Activated gamma-delta T cell treated with Interleukin-2 at 50 U/mL for 16 hours (primary cell): ENCODE data around the gene RNF152.
"Not testable (repeated sequence)": the region's sequence is repeated elsewhere in the genome, so short reads cannot be mapped to it uniquely, and the experiment has no call there.

Experiments
- DNase-seq: peaks from one replicate; pipeline ENCODE4 v3.0.0-alpha.2; 2020

RNF152 gene

DNA sequence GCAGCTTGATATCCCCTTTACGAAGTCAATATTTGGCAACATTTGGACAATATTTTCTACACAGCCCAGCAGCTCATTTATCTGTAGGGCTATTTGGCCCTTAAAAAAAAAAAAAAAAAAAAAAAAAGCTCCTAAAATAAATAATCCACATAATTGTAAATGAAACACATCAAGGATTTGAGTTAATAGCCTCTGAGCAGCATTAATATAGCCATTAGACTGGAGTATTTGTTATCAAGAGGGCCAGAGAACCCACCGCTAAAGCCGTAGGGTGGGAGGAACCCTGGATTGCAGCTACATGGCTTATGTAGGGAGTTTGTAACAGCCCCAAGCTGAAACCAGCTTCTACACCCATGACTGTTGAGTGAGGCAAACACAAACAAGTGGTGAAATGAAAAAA lies 84.5 kb downstream of the RNF152 start:
- DNase-seq: no peak

GRCh38 chr18:61803393-61803792 lies 89.4 kb downstream of the RNF152 start:
- DNase-seq: no peak

- DNase-seq: no peak
Measured at GRCh38 chr18:61797696-61798590, 94.9 kb downstream of the RNF152 start.

- DNase-seq: no peak
Measured at GRCh38 chr18:61791031-61791430, 101.8 kb downstream of the RNF152 start.

GRCh38 chr18:61787011-61787670 lies 105.7 kb downstream of the RNF152 start:
- DNase-seq: not testable (repeated sequence)

GRCh38 chr18:61785588-61785987 lies 107.2 kb downstream of the RNF152 start:
- DNase-seq: no peak

GRCh38 chr18:61784834-61785233 lies 108.0 kb downstream of the RNF152 start:
- no peak for DNase-seq

GRCh38 chr18:61782545-61782944 lies 110.3 kb downstream of the RNF152 start:
- DNase-seq: no peak

DNA sequence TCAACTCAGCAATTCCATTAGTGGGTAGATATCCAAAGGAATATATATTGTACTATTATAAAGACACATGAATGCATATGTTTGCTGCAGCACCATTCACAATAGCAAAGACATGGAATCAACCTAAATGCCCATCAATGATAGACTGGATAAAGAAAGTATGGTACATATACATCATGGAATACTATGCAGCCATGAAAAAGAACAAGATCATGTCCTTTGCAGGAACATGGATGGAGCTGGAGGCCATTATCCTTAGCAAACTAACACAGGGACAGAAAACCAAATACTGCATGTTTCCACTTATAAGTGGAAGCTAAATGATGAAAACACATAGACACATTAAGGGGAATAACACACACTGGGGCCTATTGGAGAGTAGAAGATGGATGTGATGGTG lies 116.6 kb downstream of the RNF152 start:
- not testable (repeated sequence) for DNase-seq

- DNase-seq: no peak
Measured at GRCh38 chr18:61774846-61775245, 118.0 kb downstream of the RNF152 start.

DNA sequence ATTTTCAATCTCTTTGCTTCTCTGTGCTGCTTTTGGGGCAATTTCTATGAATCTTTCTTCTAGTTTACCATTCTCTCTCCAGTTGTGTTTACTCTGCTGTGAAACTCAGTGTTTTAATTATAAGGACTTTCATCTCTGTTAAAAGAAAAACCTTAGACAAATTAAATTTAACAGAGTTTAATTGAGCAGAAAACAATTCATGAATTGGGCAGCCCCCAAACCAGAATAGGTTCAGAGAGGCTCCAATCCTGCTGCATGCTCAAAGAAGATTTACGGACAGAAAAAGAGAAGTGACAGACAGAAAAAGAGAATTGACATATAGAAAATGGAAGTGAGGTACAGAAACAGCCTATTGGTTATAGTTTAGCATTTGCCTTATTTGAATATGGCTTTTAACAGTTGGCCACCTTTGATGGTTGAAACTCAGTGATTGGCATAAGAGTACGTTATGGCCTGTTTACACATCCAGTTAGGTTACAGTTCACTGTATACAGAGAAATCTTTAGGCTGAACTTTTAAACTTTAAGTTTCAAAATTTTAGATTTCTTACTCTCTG lies 120.4 kb downstream of the RNF152 start:
- no peak for DNase-seq

DNA sequence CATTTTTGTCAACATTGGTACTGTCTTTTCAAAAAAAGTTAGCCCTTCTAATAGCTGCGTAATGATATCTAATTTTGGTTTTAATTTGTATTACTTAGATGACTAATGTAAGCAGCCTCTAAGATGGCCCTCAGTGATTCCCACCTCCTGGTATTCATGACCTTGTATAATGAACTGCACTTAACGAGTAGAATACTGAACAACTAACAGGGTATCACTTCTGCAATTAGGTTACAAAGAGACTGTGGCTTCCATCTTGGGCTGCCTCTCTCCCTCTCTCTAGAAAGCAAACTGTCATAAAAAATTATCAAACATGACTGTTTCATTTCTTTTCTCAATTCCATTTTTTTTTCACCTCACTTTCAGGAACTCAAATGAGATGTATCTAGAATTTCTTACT lies 120.9 kb downstream of the RNF152 start:
- DNase-seq: no peak

GRCh38 chr18:61770279-61770678 lies 122.5 kb downstream of the RNF152 start:
- DNase-seq: no peak

DNA sequence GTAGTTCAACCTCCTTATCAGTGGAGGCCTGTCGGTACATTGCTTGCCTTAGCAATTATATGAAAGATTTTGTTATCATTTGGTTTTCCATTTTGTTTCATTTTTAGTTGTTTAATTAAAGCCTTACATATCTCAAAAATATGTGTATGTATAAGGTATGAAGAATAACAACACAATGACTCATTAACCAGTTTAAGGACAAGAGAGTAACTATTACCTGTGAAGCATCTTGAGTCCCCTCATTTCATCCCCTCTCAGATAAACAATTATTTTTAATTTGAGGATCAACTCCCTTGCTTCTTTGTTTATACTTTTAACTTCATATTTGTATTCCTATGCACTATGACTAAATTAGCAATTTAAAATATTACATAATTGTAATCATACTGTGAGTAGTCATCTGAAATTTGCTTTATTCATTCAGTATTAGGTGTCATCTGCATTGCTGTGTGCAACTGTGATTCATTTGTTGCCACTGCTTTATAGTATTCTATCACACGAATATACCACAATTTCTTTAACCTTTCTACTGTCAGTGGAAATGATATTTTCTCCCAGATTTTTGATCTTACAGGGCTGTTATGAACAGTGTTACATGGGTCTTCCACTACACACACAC lies 126.4 kb downstream of the RNF152 start:
- DNase-seq: no peak

- no peak for DNase-seq
Measured at GRCh38 chr18:61765097-61765496, 127.7 kb downstream of the RNF152 start.

DNA sequence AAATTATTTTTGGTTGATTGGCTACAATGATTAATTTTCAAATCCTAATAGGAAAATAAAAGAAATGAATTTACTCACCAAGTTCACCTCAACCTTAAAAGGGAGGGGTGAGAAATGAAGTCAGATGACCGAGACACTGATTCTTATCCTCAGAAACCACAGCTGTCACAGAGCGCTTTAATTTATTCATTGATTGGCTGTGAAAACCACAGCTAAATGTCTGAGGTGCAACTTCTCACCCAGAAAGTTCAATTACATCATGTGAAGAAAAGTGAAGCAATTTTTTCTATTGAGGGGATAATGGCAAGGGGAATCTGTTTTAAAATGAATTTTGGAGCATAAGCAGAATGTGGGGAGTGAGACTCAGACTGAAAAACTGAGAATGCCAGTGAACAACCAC lies 128.4 kb downstream of the RNF152 start:
- DNase-seq: no peak

- no peak for DNase-seq
Measured at GRCh38 chr18:61761875-61762274, 130.9 kb downstream of the RNF152 start.
